Raji (cell line): Measurements from ENCODE around the gene RXRA.

ENCODE experiments used
- POLR2A ChIP-seq: IDR thresholded peaks from 2 replicates; pipeline ENCODE4 v1.6.1; 2011; ENCODE audit warnings: low read depth, low read length, control low read depth; ENCODE audit not compliant: insufficient read depth

The RXRA gene

GRCh38 chr9:134486143-134486591, 159.9 kb downstream of the RXRA start:
- no peak for TF ChIP-seq POLR2A

DNA sequence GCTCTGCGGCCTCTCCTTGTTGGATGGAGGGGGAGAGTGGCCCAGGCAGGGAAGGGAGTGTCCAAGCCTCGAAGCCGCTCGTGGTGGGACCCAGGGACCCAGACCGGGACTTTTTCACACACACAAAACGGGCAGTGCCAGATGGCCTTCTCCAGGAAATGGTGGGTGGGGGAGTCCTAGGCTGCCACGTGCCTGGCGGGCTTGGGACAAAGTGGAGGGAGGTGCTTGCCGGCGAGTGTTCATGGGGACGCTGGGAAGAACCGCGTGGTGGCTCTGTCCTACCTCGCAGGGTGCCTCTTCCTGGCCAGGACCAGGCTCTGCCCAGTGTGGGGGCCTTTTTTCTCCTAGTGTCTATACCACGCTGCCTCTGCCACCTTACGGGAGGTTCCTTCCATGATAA, 160.3 kb downstream of the RXRA start:
- TF ChIP-seq POLR2A, result no peak
